Smooth muscle cell (in vitro differentiated cells): ENCODE data around the gene SLC22A14. TPM values are rescaled to one million over a fixed set of nuclear protein-coding genes. Genes with fewer than 3 reads are reported as not detected.

Experiments
- DNase-seq: peaks from one replicate; lab custom pipeline; 2025; ENCODE audit not compliant: unreplicated experiment; lab: John Stamatoyannopoulos, UW
- H2AFZ ChIP-seq: fragments of 200-600 bp; sonication (generic); 2 replicates; pipeline ENCODE4 v1.6.0; 2016; ENCODE audit warnings: antibody characterized with exemption, low read depth, mild to moderate bottlenecking
- H3F3A ChIP-seq: fragments of 200-600 bp; sonication (generic); 2 replicates; pipeline ENCODE4 v1.6.0; 2017; ENCODE audit warnings: antibody characterized with exemption, low read depth
- H3K27ac ChIP-seq: fragments of 200-600 bp; sonication (generic); 2 replicates; pipeline ENCODE4 v1.5.1; 2016; ENCODE audit warnings: low read depth, mild to moderate bottlenecking
- H3K27me3 ChIP-seq: fragments of 200-600 bp; sonication (generic); 2 replicates; pipeline ENCODE4 v1.6.1; 2016; ENCODE audit warnings: low read depth, mild to moderate bottlenecking
- H3K36me3 ChIP-seq: fragments of 200-600 bp; sonication (generic); 2 replicates; pipeline ENCODE4 v1.5.1; 2016; ENCODE audit warnings: low read depth
- H3K4me1 ChIP-seq: fragments of 200-600 bp; sonication (generic); 2 replicates; pipeline ENCODE4 v1.5.1; 2016; ENCODE audit warnings: low read depth
- H3K4me2 ChIP-seq: fragments of 200-600 bp; sonication (generic); 2 replicates; pipeline ENCODE4 v1.6.0; 2016; ENCODE audit warnings: mild to moderate bottlenecking
- H3K4me3 ChIP-seq: fragments of 200-600 bp; sonication (generic); 2 replicates; pipeline ENCODE4 v1.5.1; 2016; ENCODE audit warnings: mild to moderate bottlenecking
- H3K79me2 ChIP-seq: fragments of 200-600 bp; sonication (generic); 2 replicates; pipeline ENCODE4 v1.6.0; 2016; ENCODE audit warnings: low read depth, mild to moderate bottlenecking
- H3K9ac ChIP-seq: fragments of 200-600 bp; sonication (generic); 2 replicates; pipeline ENCODE4 v1.6.0; 2016; ENCODE audit warnings: low read depth
- H3K9me3 ChIP-seq: fragments of 200-600 bp; sonication (generic); replicated peaks from 2 replicates; pipeline ENCODE4 v1.5.1; 2016; ENCODE audit warnings: low read depth
- H4K20me1 ChIP-seq: fragments of 200-600 bp; sonication (generic); 2 replicates; pipeline ENCODE4 v1.6.0; 2016; ENCODE audit warnings: low read depth
- WGBS: methylation state at CpG from one replicate; pipeline ENCODE4 v1.1.7; 2016; ENCODE audit warnings: low lambda C conversion rate; 5-methylcytosine and 5-hydroxymethylcytosine counted together
- polyA plus RNA-seq: library from polyadenylated mRNA; unstranded; fragments of >200 nt; fragmentation: Nextera tagmentation; extraction: Ambion mirVana; gene quantifications from 2 replicates; pipeline ENCODE4 v1.2.1, GENCODE V29; 2016
- total RNA-seq: library from RNA; depleted of rRNA; stranded (reverse); fragments of >200 nt; gene quantifications from 2 replicates; pipeline ENCODE4 v1.2.3, GENCODE V29; 2014
- TF ChIP-seq, protein P1 (sequence below): fragments of 200-600 bp; sonication (generic); IDR thresholded peaks from 2 replicates; pipeline ENCODE4 v1.5.1; 2017; ENCODE audit warnings: borderline replicate concordance, mild to moderate bottlenecking, antibody characterized with exemption; ENCODE audit not compliant: insufficient read depth, poor library complexity, severe bottlenecking

SLC22A14 gene
- total and polyA plus RNA-seq, 2 experiments from 2014 or later = 0.09 to 0.66 TPM

DNA sequence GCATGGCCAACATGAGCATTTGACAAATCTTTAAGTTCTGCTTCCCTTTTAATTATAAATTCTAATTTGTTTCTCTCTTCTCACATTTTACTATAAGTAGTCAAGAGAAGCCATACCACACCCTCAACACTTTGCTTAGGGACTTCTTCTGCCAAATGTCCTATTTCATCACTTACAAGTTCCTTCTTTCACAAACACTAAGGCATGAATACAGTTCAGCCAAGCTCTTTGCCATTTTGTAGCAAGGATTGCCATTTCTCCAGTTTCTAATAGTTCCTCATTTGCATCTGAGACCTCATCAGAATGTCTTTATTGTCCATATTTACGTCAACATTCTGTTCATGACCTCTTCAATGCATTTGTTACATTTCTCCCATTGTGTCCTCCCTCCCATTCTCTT lies 29.4 kb downstream of the SLC22A14 start:
- no peak overlapping the region for H3K9ac ChIP-seq
- no peaks in the 10 kb centered on the region for H3K36me3 ChIP-seq
- H3K4me3 ChIP-seq = no peak overlapping the region
- H3F3A ChIP-seq = no peaks in the 10 kb centered on the region
- H2AFZ ChIP-seq = no peak overlapping the region
- no peak overlapping the region for H3K4me2 ChIP-seq
- DNase-seq = no peak
- H3K4me1 ChIP-seq = peaks cover 6% of the 10 kb centered on the region
- no peaks in the 10 kb centered on the region for H3K27me3 ChIP-seq
- TF ChIP-seq, protein P1, sequence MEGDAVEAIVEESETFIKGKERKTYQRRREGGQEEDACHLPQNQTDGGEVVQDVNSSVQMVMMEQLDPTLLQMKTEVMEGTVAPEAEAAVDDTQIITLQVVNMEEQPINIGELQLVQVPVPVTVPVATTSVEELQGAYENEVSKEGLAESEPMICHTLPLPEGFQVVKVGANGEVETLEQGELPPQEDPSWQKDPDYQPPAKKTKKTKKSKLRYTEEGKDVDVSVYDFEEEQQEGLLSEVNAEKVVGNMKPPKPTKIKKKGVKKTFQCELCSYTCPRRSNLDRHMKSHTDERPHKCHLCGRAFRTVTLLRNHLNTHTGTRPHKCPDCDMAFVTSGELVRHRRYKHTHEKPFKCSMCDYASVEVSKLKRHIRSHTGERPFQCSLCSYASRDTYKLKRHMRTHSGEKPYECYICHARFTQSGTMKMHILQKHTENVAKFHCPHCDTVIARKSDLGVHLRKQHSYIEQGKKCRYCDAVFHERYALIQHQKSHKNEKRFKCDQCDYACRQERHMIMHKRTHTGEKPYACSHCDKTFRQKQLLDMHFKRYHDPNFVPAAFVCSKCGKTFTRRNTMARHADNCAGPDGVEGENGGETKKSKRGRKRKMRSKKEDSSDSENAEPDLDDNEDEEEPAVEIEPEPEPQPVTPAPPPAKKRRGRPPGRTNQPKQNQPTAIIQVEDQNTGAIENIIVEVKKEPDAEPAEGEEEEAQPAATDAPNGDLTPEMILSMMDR = no peak
- H4K20me1 ChIP-seq = no peaks in the 10 kb centered on the region
- 94% methylated on average over 1 of the region's 1 CpG for WGBS
- H3K27ac ChIP-seq = no peak overlapping the region
- H3K79me2 ChIP-seq = no peaks in the 10 kb centered on the region
- H3K9me3 ChIP-seq = no peaks in the 10 kb centered on the region

- H4K20me1 ChIP-seq = no peaks in the 10 kb centered on the region
- no peak overlapping the region for H3K9ac ChIP-seq
- H3K27ac ChIP-seq = no peak overlapping the region
- TF ChIP-seq, protein P1 = no peak
- no peak overlapping the region for H2AFZ ChIP-seq
- no peaks in the 10 kb centered on the region for H3K36me3 ChIP-seq
- no peak overlapping the region for H3K4me2 ChIP-seq
- peaks cover 6% of the 10 kb centered on the region for H3K4me1 ChIP-seq
- no peaks in the 10 kb centered on the region for H3K9me3 ChIP-seq
- H3K4me3 ChIP-seq = no peak overlapping the region
- H3F3A ChIP-seq = no peaks in the 10 kb centered on the region
- H3K79me2 ChIP-seq = no peaks in the 10 kb centered on the region
- DNase-seq = no peak
- WGBS = 88% methylated on average over 2 of the region's 2 CpGs
- no peaks in the 10 kb centered on the region for H3K27me3 ChIP-seq
These were observed 29.8 kb downstream of the SLC22A14 start for GRCh38 chr3:38311941-38312340.

GRCh38 chr3:38312356-38312755 lies 30.3 kb downstream of the SLC22A14 start:
- Histone ChIP-seq H3K27me3 (no peaks in the 10 kb centered on the region), H3K4me1 (peaks cover 6% of the 10 kb centered on the region), H3K27ac (no peak overlapping the region), H3K79me2 (no peaks in the 10 kb centered on the region), H4K20me1 (no peaks in the 10 kb centered on the region), H3K4me2 (no peak overlapping the region), H3K4me3 (no peak overlapping the region), H3F3A (no peaks in the 10 kb centered on the region), H2AFZ (no peak overlapping the region), H3K9me3 (no peaks in the 10 kb centered on the region), H3K36me3 (no peaks in the 10 kb centered on the region), H3K9ac (no peak overlapping the region)
- 97% methylated on average over 3 of the region's 3 CpGs for WGBS
- no peak for DNase-seq
- TF ChIP-seq, protein P1 = no peak

DNA sequence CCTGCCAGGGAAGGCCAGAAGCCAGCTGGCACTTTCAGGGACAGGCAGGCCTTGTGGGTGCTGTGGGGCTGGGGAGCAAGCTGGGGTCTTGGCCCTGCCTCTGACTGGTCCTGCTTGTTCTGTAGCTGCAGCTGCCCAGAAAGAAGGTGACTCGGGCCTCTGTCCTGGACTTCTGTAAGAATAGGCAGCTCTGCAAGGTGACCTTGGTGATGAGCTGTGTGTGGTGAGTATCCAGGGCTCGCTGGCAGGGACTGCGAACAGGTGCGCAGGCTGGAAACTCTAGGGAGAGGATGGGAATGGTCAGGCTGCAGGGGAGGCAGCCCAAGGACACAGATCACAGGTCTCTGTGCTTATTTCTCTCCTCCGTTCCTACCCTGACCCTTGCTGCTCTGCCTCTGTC lies 31.2 kb downstream of the SLC22A14 start:
- no peak overlapping the region for H3K4me3 ChIP-seq
- TF ChIP-seq, protein P1 = no peak
- H3K36me3 ChIP-seq = no peaks in the 10 kb centered on the region
- WGBS = 98% methylated on average over 5 of the region's 5 CpGs
- H4K20me1 ChIP-seq = no peaks in the 10 kb centered on the region
- no peak overlapping the region for H3K4me2 ChIP-seq
- no peaks in the 10 kb centered on the region for H3F3A ChIP-seq
- H3K79me2 ChIP-seq = no peaks in the 10 kb centered on the region
- H3K4me1 ChIP-seq = peaks cover 6% of the 10 kb centered on the region
- H3K27ac ChIP-seq = no peak overlapping the region
- H2AFZ ChIP-seq = no peak overlapping the region
- H3K9ac ChIP-seq = no peak overlapping the region
- H3K27me3 ChIP-seq = no peaks in the 10 kb centered on the region
- H3K9me3 ChIP-seq = no peaks in the 10 kb centered on the region
- DNase-seq = no peak
